Upper lobe of right lung (tissue), 1 donor: ENCODE measurements around the gene GPR153. TPM values are rescaled to one million over a fixed set of nuclear protein-coding genes. Genes with fewer than 3 reads are reported as not detected.
A peak's percentile ranks its signal among the peaks of the same experiment; 100 is the strongest.

Source experiments
- ATAC-seq: fragments of 200-7000 bp; cut with Tn5 transposase; one replicate; pipeline ENCODE4 v1.9.1; 2020; ENCODE audit warnings: mild to moderate bottlenecking, moderate library complexity
- DNase-seq: peaks from one replicate; pipeline ENCODE4 v3.0.0-alpha.2; 2020
- H3K27ac ChIP-seq: fragments of 200-600 bp; one replicate; pipeline ENCODE4 v1.8.0; 2022
- H3K27me3 ChIP-seq: fragments of 200-600 bp; one replicate; pipeline ENCODE4 v1.8.0; 2022; ENCODE audit warnings: mild to moderate bottlenecking
- H3K36me3 ChIP-seq: fragments of 200-600 bp; one replicate; pipeline ENCODE4 v1.8.0; 2022
- H3K4me1 ChIP-seq: fragments of 200-600 bp; one replicate; pipeline ENCODE4 v1.8.0; 2022
- H3K4me3 ChIP-seq: fragments of 200-600 bp; one replicate; pipeline ENCODE4 v1.8.0; 2022; ENCODE audit warnings: mild to moderate bottlenecking
- H3K9me3 ChIP-seq: fragments of 200-600 bp; one replicate; pipeline ENCODE4 v1.8.0; 2022
- CTCF ChIP-seq: fragments of 200-600 bp; IDR thresholded peaks from one replicate; pipeline ENCODE4 v1.8.0; 2022; ENCODE audit warnings: antibody characterized with exemption
- intact Hi-C: fragments of 100-400 bp; cut with DNase I; formaldehyde crosslinking; loops from one replicate; pipeline ENCODE4 v1.11.0; 2022
- total RNA-seq: library from RNA; stranded (reverse); fragmentation: NEBNext Ultra II Directional; extraction: Animal tissue kit (Norgen Biotek cat#: 25700); gene quantifications from one replicate; pipeline ENCODE4 v1.2.1, GENCODE V29; 2021
- donor health status: DM: no; HTN: yes; CAD: no; lungs with severe emphysema.

GPR153 gene
- total RNA-seq, 1 donor from 2014 or later: 16.9 TPM

DNA sequence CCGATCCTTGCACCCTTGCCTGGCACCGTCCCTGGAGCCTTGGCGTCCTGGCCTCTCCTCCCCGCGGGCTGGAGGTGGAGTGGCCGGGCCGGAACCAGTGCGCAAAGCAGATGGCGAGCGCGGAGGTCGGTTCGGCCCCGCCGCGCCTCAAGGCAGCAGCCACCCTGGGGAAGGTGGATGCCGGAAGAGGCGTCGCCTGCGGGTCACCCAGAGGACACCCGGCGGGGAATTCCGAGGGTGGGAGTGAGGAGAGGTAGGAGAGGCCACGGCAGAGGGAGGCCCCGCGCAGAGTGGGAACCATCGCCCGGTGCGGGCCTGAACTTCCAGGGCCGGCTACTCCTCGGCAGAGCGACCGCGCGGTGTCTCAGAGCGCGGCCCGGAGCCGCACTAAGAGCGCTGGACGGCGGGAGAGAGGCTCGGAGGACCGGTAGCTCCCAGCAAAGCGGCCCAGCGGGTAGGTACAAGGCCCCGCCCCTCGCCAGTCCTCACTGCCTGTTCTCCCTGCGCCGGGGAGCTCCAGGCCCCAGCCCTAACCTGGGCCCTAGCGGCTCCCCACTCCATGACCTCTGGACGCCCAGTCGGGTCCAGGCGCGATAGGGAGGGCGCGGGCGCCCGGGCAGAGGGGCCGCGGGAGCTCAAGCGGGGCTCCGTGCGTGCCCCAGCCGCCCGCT is 54.9 kb downstream of the GPR153 start, which contains the start of gene RNF207:
Gene RNF207, plus strand, starts transcription at position 271 of the 671 bp plus-strand sequence. CDS start 417 bp downstream, outside the sequence.
- Histone ChIP-seq H3K36me3 (no peaks in the 10 kb centered on the region), H3K27ac (peak within 1 kb of the TSS; percentile 68)
- ATAC-seq: peak; percentile 82

GRCh38 chr1:6202256-6202655 is 58.6 kb downstream of the GPR153 start:
- intact Hi-C loops: no loop called here
- peaks cover 42% of the 10 kb centered on the region for H3K4me1 ChIP-seq
- ATAC-seq: no peak

More for the DNA sequence above, 54.9 kb downstream of the GPR153 start, which contains the start of gene RNF207:
- Histone ChIP-seq H3K4me3 (peak within 1 kb of the TSS; percentile 66), H3K27me3 (peaks cover 18% of the 10 kb centered on the region), H3K4me1 (peaks cover 34% of the 10 kb centered on the region), H3K9me3 (no peaks in the 10 kb centered on the region)
- intact Hi-C loops: no loop called here
- TF ChIP-seq CTCF: no peak
- peak; percentile 88 for DNase-seq

DNA sequence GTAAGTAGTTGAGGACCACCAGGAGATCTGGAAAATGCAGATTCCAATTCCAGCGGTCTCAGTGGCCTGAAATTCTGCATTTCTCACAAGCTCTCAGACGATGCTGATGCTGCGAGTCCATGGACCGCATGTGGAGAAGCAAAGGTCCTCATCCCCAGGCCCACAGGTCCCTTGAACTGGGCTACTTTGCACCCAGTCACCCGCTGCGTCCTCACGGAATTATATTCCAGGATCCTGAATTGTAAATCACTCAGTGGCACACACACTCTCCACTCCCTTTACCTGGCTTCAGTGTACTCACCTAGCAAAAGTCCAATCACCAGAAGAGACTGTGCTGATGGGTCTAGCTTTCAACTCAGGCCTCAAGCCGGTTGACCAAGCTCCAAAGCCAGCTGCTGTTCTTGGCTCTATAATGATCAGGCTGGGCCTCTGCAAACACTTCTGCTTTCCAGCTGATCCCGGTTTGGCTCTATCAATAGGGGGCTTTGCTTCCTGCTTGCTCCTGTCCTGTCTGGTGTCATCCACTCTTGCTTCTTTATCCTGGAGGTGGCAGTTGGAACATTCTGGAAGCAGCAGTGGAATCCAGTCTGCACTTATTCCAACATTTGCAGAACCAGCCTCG is 60.6 kb downstream of the GPR153 start:
- Histone ChIP-seq H3K4me1 (peaks cover 27% of the 10 kb centered on the region), H3K9me3 (no peaks in the 10 kb centered on the region), H3K27me3 (no peaks in the 10 kb centered on the region), H3K36me3 (peaks cover 21% of the 10 kb centered on the region), H3K4me3 (peak overlapping the region; percentile 70), H3K27ac (peak overlapping the region; percentile 83)
- ATAC-seq: no peak
- no peak for DNase-seq
- intact Hi-C loops: no loop called here
- no peak for TF ChIP-seq CTCF

More at GRCh38 chr1:6202256-6202655, 58.6 kb downstream of the GPR153 start:
- Histone ChIP-seq H3K36me3 (peaks cover 1% of the 10 kb centered on the region), H3K4me3 (no peak overlapping the region), H3K27me3 (peaks cover 11% of the 10 kb centered on the region), H3K27ac (no peak overlapping the region), H3K9me3 (no peaks in the 10 kb centered on the region)
- DNase-seq: no peak
- no peak for TF ChIP-seq CTCF

- Histone ChIP-seq H3K27me3 (no peaks in the 10 kb centered on the region), H3K4me3 (peak within 1 kb of the TSS; percentile 70), H3K4me1 (peaks cover 20% of the 10 kb centered on the region), H3K27ac (peak within 1 kb of the TSS; percentile 83), H3K9me3 (no peaks in the 10 kb centered on the region), H3K36me3 (peaks cover 29% of the 10 kb centered on the region)
- intact Hi-C loops: no loop called here
- peak; percentile 99 for DNase-seq
- no peak for TF ChIP-seq CTCF
- ATAC-seq: peak; percentile 99
Observed at GRCh38 chr1:6199298-6200187, 61.4 kb downstream of the GPR153 start, which contains the start of gene RPL22. Gene RPL22, minus strand, starts transcription at chr1:6199595. Its CDS starts 22 bp downstream, at chr1:6199573.

- peak overlapping the region; percentile 70 for H3K4me3 ChIP-seq
- intact Hi-C loops: no loop called here
Observed at GRCh38 chr1:6198646-6199297, 62.1 kb downstream of the GPR153 start.

More at GRCh38 chr1:6198646-6199297, 62.1 kb downstream of the GPR153 start:
- ATAC-seq (peak; percentile 1), DNase-seq (no peak)
- peaks cover 20% of the 10 kb centered on the region for H3K4me1 ChIP-seq
- H3K27ac ChIP-seq: peak overlapping the region; percentile 83
- TF ChIP-seq CTCF: no peak
- no peaks in the 10 kb centered on the region for H3K9me3 ChIP-seq
- no peaks in the 10 kb centered on the region for H3K27me3 ChIP-seq
- peaks cover 36% of the 10 kb centered on the region for H3K36me3 ChIP-seq
